ENCODE results near the gene RPS28. TPM values are rescaled to one million over a fixed set of nuclear protein-coding genes. Genes with fewer than 3 reads are reported as not detected.
A peak's percentile ranks its signal among the peaks of the same experiment; 100 is the strongest.
"Not testable (repeated sequence)": the region's sequence is repeated elsewhere in the genome, so short reads cannot be mapped to it uniquely, and the experiment has no call there.

Gene RPS28
- total RNA-seq: 1,000 to 10,000 TPM; 2,304 to 2,331 TPM

- Mint-ChIP-seq H3K4me3 (peak within 1 kb of the TSS; percentile 97), H3K9me3 (no peaks in the 10 kb centered on the region), H3K36me3 (peaks cover 43% of the 10 kb centered on the region), H3K27me3 (no peaks in the 10 kb centered on the region), H3K4me1 (peaks cover 25% of the 10 kb centered on the region), H3K27ac (peak within 1 kb of the TSS; percentile 95)
- DNase-seq: peak; percentile 94
These were observed at the start of gene RPS28, which contains the start of gene NDUFA7 for GRCh38 chr19:8321067-8321985. Gene RPS28 (plus strand): TSS chr19:8321496. CDS start chr19:8321531, 35 bp downstream. Gene NDUFA7 (minus strand): TSS chr19:8321375. CDS start chr19:8321358, 17 bp downstream.

DNA sequence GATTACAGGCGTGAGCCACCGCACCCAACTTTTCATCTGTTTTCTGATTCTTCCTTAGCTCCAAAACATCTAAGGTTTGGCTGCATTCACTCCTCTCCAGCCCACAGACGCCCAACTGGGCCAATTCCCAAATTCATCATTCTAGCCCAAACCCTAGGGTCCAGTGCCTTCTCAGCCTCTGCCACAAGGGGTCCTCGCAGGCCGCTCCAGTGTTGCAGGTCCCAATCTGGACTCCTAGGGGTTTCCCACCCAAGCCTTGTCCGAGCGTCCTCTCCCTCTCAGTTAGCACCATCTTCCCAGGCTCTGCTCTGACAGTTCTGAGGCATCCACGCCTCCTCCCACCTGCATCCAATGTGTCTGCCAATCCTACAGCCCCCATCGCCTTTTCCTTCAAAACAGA, 44.8 kb upstream of the RPS28 start:
- DNase-seq, H3K9me3 Mint-ChIP-seq, H3K27me3 Mint-ChIP-seq, H3K36me3 Mint-ChIP-seq, H3K27ac Mint-ChIP-seq, H3K4me1 Mint-ChIP-seq, H3K4me3 Mint-ChIP-seq: not testable (repeated sequence)

DNA sequence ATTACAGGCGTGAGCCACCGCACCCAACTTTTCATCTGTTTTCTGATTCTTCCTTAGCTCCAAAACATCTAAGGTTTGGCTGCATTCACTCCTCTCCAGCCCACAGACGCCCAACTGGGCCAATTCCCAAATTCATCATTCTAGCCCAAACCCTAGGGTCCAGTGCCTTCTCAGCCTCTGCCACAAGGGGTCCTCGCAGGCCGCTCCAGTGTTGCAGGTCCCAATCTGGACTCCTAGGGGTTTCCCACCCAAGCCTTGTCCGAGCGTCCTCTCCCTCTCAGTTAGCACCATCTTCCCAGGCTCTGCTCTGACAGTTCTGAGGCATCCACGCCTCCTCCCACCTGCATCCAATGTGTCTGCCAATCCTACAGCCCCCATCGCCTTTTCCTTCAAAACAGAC, 30.0 kb upstream of the RPS28 start:
- DNase-seq, H3K27me3 Mint-ChIP-seq, H3K27ac Mint-ChIP-seq, H3K36me3 Mint-ChIP-seq, H3K4me3 Mint-ChIP-seq, H3K4me1 Mint-ChIP-seq, H3K9me3 Mint-ChIP-seq: not testable (repeated sequence)

- Mint-ChIP-seq H3K27me3 (no peaks in the 10 kb centered on the region), H3K27ac (no peak overlapping the region), H3K36me3 (peaks cover 16% of the 10 kb centered on the region), H3K4me1 (peaks cover 18% of the 10 kb centered on the region), H3K4me3 (no peak overlapping the region), H3K9me3 (no peaks in the 10 kb centered on the region)
- no peak for DNase-seq
These were observed 19.0 kb upstream of the RPS28 start for GRCh38 chr19:8302357-8302691.

- H3K27me3 Mint-ChIP-seq: no peaks in the 10 kb centered on the region
- no peak for DNase-seq
- no peak overlapping the region for H3K4me3 Mint-ChIP-seq
- no peak overlapping the region for H3K27ac Mint-ChIP-seq
- H3K36me3 Mint-ChIP-seq: peaks cover 21% of the 10 kb centered on the region
- no peaks in the 10 kb centered on the region for H3K9me3 Mint-ChIP-seq
- H3K4me1 Mint-ChIP-seq: peaks cover 22% of the 10 kb centered on the region
These were observed 18.6 kb upstream of the RPS28 start for GRCh38 chr19:8302734-8303133.

GRCh38 chr19:8304841-8305621, 16.3 kb upstream of the RPS28 start:
- peak; percentile 55 for DNase-seq
- H3K27ac Mint-ChIP-seq: peak overlapping the region; percentile 43
- H3K4me1 Mint-ChIP-seq: peaks cover 34% of the 10 kb centered on the region
- H3K9me3 Mint-ChIP-seq: no peaks in the 10 kb centered on the region
- peaks cover 28% of the 10 kb centered on the region for H3K36me3 Mint-ChIP-seq
- H3K27me3 Mint-ChIP-seq: no peaks in the 10 kb centered on the region
- no peak overlapping the region for H3K4me3 Mint-ChIP-seq

DNA sequence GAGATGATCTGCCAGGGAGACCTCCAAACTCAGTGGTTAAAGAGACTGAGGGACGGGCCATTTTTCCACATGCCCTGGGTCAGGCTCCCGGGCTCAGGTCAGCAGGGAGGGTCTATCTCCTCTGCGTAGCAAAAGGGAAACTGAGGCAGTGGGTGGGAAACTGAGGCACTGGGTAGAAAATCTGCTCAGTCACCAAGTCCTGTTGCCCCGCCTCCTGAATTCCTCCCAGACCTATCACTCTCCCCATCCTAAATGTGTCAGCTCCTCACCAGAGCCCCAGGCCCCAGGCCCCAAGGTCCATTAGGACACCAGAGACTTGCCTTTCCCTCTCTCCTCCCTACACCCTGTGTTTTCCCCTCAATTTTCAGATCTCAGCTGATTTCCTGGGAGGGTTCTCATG, 15.5 kb upstream of the RPS28 start:
- Mint-ChIP-seq H3K27ac (peak overlapping the region; percentile 42), H3K9me3 (no peaks in the 10 kb centered on the region), H3K4me3 (peak overlapping the region; percentile 94), H3K4me1 (peaks cover 34% of the 10 kb centered on the region), H3K27me3 (no peaks in the 10 kb centered on the region), H3K36me3 (peaks cover 28% of the 10 kb centered on the region)
- no peak for DNase-seq

GRCh38 chr19:8306235-8307054, 14.9 kb upstream of the RPS28 start:
- Mint-ChIP-seq H3K4me1 (peaks cover 34% of the 10 kb centered on the region), H3K36me3 (peaks cover 32% of the 10 kb centered on the region), H3K27me3 (no peaks in the 10 kb centered on the region), H3K27ac (peak overlapping the region; percentile 97), H3K4me3 (peak overlapping the region; percentile 94), H3K9me3 (no peaks in the 10 kb centered on the region)
- DNase-seq: no peak

DNA sequence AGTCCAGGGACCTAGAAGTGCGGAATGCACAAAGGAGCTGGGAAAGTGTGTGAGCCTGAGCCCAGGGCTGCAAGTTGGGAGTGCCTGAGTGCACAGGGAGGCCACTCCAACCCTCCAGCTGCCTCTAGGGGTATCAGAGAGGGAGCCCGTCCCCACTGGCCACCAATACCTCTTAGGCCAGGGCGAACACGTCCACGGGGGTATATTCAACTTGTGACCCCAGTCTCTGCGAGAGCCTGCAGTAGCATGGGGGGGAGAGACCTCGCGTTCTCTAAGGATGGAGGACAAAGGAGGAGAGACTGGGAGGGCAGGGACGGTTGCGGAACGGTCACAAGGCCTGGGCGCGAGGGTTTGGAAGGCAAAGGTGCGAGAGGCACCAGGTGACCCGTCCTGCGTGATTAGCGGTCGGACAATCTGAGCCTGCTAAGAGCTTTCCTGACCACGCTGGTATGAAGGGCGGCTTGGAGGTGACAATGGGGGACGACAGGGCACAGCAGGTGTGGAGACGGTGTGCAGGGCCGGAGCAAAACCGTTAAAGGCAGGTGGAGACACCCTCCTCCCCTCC, 13.8 kb upstream of the RPS28 start:
- Mint-ChIP-seq H3K27me3 (no peaks in the 10 kb centered on the region), H3K4me1 (peaks cover 34% of the 10 kb centered on the region), H3K36me3 (peaks cover 32% of the 10 kb centered on the region), H3K27ac (peak overlapping the region; percentile 97), H3K9me3 (no peaks in the 10 kb centered on the region), H3K4me3 (peak overlapping the region; percentile 94)
- no peak for DNase-seq

- H3K36me3 Mint-ChIP-seq: peaks cover 32% of the 10 kb centered on the region
- H3K9me3 Mint-ChIP-seq: no peaks in the 10 kb centered on the region
- peak within 1 kb of the TSS; percentile 97 for H3K27ac Mint-ChIP-seq
- no peaks in the 10 kb centered on the region for H3K27me3 Mint-ChIP-seq
- peak; percentile 91 for DNase-seq
- peak within 1 kb of the TSS; percentile 94 for H3K4me3 Mint-ChIP-seq
- peaks cover 34% of the 10 kb centered on the region for H3K4me1 Mint-ChIP-seq
These were observed 13.1 kb upstream of the RPS28 start, which contains the start of gene CD320 for GRCh38 chr19:8307965-8308866. Gene CD320 (minus strand): TSS chr19:8308358. CDS start chr19:8308290, 68 bp downstream.

DNA sequence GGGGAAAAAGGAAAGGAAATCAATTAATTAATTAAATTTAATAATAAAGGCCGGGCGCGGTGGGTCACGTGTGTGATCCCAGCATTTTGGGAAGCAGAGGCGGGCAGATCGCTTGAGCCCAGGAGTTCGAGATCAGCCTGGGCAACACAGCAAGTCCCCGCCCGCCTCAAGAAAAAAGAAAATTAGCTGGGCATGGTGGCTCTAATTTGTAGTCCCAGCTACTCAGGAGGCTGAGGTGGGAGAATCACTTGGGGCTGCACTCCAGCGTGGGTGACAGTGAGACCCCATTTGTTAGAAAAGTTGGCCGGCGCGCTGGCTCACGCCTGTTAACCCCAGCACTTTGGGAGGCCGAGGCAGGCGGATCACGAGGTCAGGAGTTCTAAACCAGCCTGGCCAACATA, 12.4 kb upstream of the RPS28 start:
- no peak for DNase-seq
- Mint-ChIP-seq H3K4me1 (peaks cover 34% of the 10 kb centered on the region), H3K4me3 (peak overlapping the region; percentile 94), H3K27me3 (no peaks in the 10 kb centered on the region), H3K36me3 (peaks cover 32% of the 10 kb centered on the region), H3K27ac (peak overlapping the region; percentile 97), H3K9me3 (no peaks in the 10 kb centered on the region)

- Mint-ChIP-seq H3K4me3 (no peak overlapping the region), H3K4me1 (peaks cover 30% of the 10 kb centered on the region), H3K27me3 (no peaks in the 10 kb centered on the region), H3K27ac (no peak overlapping the region), H3K9me3 (no peaks in the 10 kb centered on the region), H3K36me3 (peaks cover 33% of the 10 kb centered on the region)
- no peak for DNase-seq
These were observed 10.8 kb upstream of the RPS28 start for GRCh38 chr19:8310342-8311055.
